Karpas-422 (cell line): ENCODE measurements around the gene MRPL9. TPM values are rescaled to one million over a fixed set of nuclear protein-coding genes. Genes with fewer than 3 reads are reported as not detected.

Experiments used
- small RNA-seq: library from RNA; depleted of rRNA; stranded (forward); fragments of <200 nt; gene quantifications from one replicate; pipeline ENCODE3, GENCODE V24; 2014
- total RNA-seq: library from RNA; depleted of rRNA; stranded (reverse); fragments of >200 nt; shearing (Covaris generic); gene quantifications from 2 replicates; pipeline ENCODE4 v1.2.3, GENCODE V29; 2014; ENCODE audit warnings: low replicate concordance; rRNA removed

Gene MRPL9
- total RNA-seq, 1 experiment from 2014 or later, result 76.8 TPM

Small RNA genes within 50 kb of the gene (small RNA-seq; reads per million reads assigned to genes)
- not detected for gene RNU6-662P

Other genes with a start within 250 kb of the MRPL9 start
- gene TUFT1, start 223.2 kb downstream of the MRPL9 start, total RNA-seq, result not detected in 2 replicates
- gene SNX27, start 151.4 kb downstream of the MRPL9 start, total RNA-seq, result 28.3 and 40.4 TPM in 2 replicates
- gene CELF3, start 46.7 kb downstream of the MRPL9 start, total RNA-seq, result not detected in 2 replicates
- not detected in 2 replicates for gene RIIAD1, start 42.0 kb downstream of the MRPL9 start, total RNA-seq
- 5.6 and 5.9 TPM in 2 replicates for gene TDRKH, start 27.0 kb upstream of the MRPL9 start, total RNA-seq
- 0.07 TPM in 1 of 2 replicates, not detected in the other for gene LINGO4, start 41.9 kb upstream of the MRPL9 start, total RNA-seq
- gene RORC, start 68.3 kb upstream of the MRPL9 start, total RNA-seq, result not detected in 2 replicates
- gene C2CD4D, start 76.3 kb upstream of the MRPL9 start, total RNA-seq, result not detected in 2 replicates
- gene THEM5, start 90.2 kb upstream of the MRPL9 start, total RNA-seq, result not detected in 2 replicates
- 51.8 and 87.8 TPM in 2 replicates for gene THEM4, start 146.0 kb upstream of the MRPL9 start, total RNA-seq
- 0.56 and 4.2 TPM in 2 replicates for gene S100A10, start 230.4 kb upstream of the MRPL9 start, total RNA-seq